Stimulated activated CD4-positive, alpha-beta T cell treated with anti-CD3 and anti-CD28 coated beads, Interleukin-1b, Interleukin-23, amount 100 ng/mL, for 48 hours (primary cell): ENCODE measurements around the gene TLR3.
"Not testable (repeated sequence)": the region's sequence is repeated elsewhere in the genome, so short reads cannot be mapped to it uniquely, and the experiment has no call there.

ENCODE experiments used
- DNase-seq: peaks from one replicate; pipeline ENCODE4 v3.0.0-alpha.2; 2020

TLR3 gene

GRCh38 chr4:186050135-186050534 is 18.8 kb upstream of the TLR3 start:
- DNase-seq, result not testable (repeated sequence)

GRCh38 chr4:186051096-186051495 is 17.9 kb upstream of the TLR3 start:
- DNase-seq, result no peak

- DNase-seq, result no peak
Measured at GRCh38 chr4:186058253-186058979, 10.5 kb upstream of the TLR3 start.

GRCh38 chr4:186058980-186059316 is 10.0 kb upstream of the TLR3 start:
- DNase-seq, result no peak

- no peak for DNase-seq
Measured at GRCh38 chr4:186061921-186062320, 7.0 kb upstream of the TLR3 start.

GRCh38 chr4:186067757-186068385 is 1.1 kb upstream of the TLR3 start:
- DNase-seq, result peak; percentile 29

GRCh38 chr4:186069729-186070128 is 773 bp downstream of the TLR3 start:
- DNase-seq, result no peak

- DNase-seq, result no peak
Measured at GRCh38 chr4:186072516-186072915, 3.6 kb downstream of the TLR3 start.

- DNase-seq, result no peak
Measured at GRCh38 chr4:186074189-186074588, 5.2 kb downstream of the TLR3 start.

GRCh38 chr4:186078981-186079638 is 10.2 kb downstream of the TLR3 start:
- no peak for DNase-seq

- DNase-seq, result no peak
Measured at GRCh38 chr4:186079694-186080093, 10.7 kb downstream of the TLR3 start.

GRCh38 chr4:186081202-186081807 is 12.3 kb downstream of the TLR3 start:
- DNase-seq, result no peak

GRCh38 chr4:186082221-186082620 is 13.3 kb downstream of the TLR3 start:
- DNase-seq, result no peak

- no peak for DNase-seq
Measured at GRCh38 chr4:186088523-186088922, 19.6 kb downstream of the TLR3 start.

GRCh38 chr4:186092296-186092695 is 23.3 kb downstream of the TLR3 start:
- DNase-seq, result no peak

GRCh38 chr4:186095406-186095805 is 26.4 kb downstream of the TLR3 start:
- no peak for DNase-seq

GRCh38 chr4:186096681-186097165 is 27.8 kb downstream of the TLR3 start:
- DNase-seq, result no peak

- DNase-seq, result no peak
Measured at GRCh38 chr4:186097386-186097785, 28.4 kb downstream of the TLR3 start.

- DNase-seq, result no peak
Measured at GRCh38 chr4:186102931-186103330, 34.0 kb downstream of the TLR3 start.

- DNase-seq, result peak; percentile 49
Measured at GRCh38 chr4:186104114-186104889, 35.3 kb downstream of the TLR3 start, which contains the start of gene FAM149A. Gene FAM149A (plus strand): TSS chr4:186104704.

GRCh38 chr4:186104890-186105646 is 36.1 kb downstream of the TLR3 start:
- DNase-seq, result no peak
